Calu3 (cell line): ENCODE data around the gene PTPN14. TPM values are rescaled to one million over a fixed set of nuclear protein-coding genes. Genes with fewer than 3 reads are reported as not detected.

ENCODE experiments used
- BruUV-seq: library from RNA; stranded (reverse); fragments of 400-500 nt; replicated peaks from 2 replicates; lab custom pipeline; 2021; lab: Mats Ljungman, UMichigan
- CTCF ChIA-PET: fragments of 300-600 bp; sonication (Branson Sonifier 250); formaldehyde crosslinking; loops from one replicate; lab custom pipeline; 2022; ENCODE audit warnings: antibody characterized with exemption; lab: Charles Lee
- DNase-seq: peaks from one replicate; pipeline ENCODE4 v3.0.0; 2022
- H3K27ac Mint-ChIP-seq: one replicate; pipeline ENCODE4 v1.8.0; 2022; ENCODE audit warnings: mixed read lengths; ENCODE audit not compliant: unreplicated experiment
- H3K27me3 Mint-ChIP-seq: one replicate; pipeline ENCODE4 v1.8.0; 2022; ENCODE audit warnings: mixed read lengths; ENCODE audit not compliant: unreplicated experiment
- H3K36me3 Mint-ChIP-seq: one replicate; pipeline ENCODE4 v1.8.0; 2022; ENCODE audit warnings: mild to moderate bottlenecking, moderate library complexity, mixed read lengths; ENCODE audit not compliant: insufficient read depth, unreplicated experiment
- H3K4me1 Mint-ChIP-seq: one replicate; pipeline ENCODE4 v1.8.0; 2022; ENCODE audit warnings: mild to moderate bottlenecking, low read depth, mixed read lengths; ENCODE audit not compliant: unreplicated experiment
- H3K4me3 Mint-ChIP-seq: one replicate; pipeline ENCODE4 v1.8.0; 2022; ENCODE audit warnings: mild to moderate bottlenecking, low read depth, moderate library complexity, mixed read lengths; ENCODE audit not compliant: unreplicated experiment
- H3K9me3 Mint-ChIP-seq: one replicate; pipeline ENCODE4 v1.8.0; 2022; ENCODE audit warnings: low read depth, mixed read lengths; ENCODE audit not compliant: unreplicated experiment
- intact Hi-C: fragments of 100-400 bp; cut with micrococcal nuclease; formaldehyde crosslinking; loops from one replicate; pipeline ENCODE4 v1.10.0; 2022; ENCODE audit not compliant: unreplicated experiment
- total RNA-seq: library from RNA; stranded (reverse); gene quantifications from 2 replicates; pipeline ENCODE4 v1.2.3, GENCODE V29; 2022
- TF ChIP-seq, protein P1 (sequence below): fragments of 200-600 bp; IDR thresholded peaks from one replicate; pipeline ENCODE4 v1.8.0; 2022; ENCODE audit warnings: antibody characterized with exemption; ENCODE audit not compliant: unreplicated experiment

PTPN14 gene
- total RNA-seq, 1 experiment from 2014 or later = 77.4 TPM

DNA sequence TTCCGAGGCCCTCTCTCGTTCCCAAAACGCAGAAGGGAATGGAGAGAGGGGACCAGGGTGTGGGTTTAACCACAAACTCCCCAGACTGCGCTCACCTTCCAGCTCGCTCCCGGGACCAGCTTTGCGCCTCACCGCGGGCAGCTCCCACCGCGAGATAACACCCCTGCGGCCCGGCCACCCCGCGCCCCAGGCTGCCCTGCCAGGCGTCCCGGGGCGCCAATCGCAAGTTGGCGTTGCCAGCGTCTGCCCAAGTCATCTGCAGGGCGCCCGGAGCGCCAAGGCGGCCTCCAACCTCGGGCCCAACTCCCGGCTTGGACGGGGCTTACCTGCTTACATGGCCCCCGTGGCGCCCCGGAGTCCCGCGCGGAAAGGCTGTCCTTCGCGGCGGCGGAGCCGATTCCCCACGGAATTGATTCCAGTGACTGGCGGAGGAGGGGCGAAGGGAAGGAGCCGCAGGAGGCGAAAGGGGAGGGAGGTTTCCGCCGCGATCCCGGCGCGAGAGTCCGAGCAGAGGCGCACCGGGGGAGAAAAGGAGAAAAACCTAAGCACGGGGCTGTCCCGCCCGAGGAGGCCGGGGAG is 456 bp downstream of the PTPN14 start:
- no TSS peak for BruUV-seq
- Mint-ChIP-seq H3K4me1 (peaks cover 24% of the 10 kb centered on the region), H3K36me3 (peaks cover 57% of the 10 kb centered on the region), H3K4me3 (peak overlapping the region; percentile 78), H3K9me3 (no peaks in the 10 kb centered on the region), H3K27me3 (no peaks in the 10 kb centered on the region), H3K27ac (peak overlapping the region; percentile 86)
- DNase-seq = peak; percentile 61
- TF ChIP-seq, protein P1, sequence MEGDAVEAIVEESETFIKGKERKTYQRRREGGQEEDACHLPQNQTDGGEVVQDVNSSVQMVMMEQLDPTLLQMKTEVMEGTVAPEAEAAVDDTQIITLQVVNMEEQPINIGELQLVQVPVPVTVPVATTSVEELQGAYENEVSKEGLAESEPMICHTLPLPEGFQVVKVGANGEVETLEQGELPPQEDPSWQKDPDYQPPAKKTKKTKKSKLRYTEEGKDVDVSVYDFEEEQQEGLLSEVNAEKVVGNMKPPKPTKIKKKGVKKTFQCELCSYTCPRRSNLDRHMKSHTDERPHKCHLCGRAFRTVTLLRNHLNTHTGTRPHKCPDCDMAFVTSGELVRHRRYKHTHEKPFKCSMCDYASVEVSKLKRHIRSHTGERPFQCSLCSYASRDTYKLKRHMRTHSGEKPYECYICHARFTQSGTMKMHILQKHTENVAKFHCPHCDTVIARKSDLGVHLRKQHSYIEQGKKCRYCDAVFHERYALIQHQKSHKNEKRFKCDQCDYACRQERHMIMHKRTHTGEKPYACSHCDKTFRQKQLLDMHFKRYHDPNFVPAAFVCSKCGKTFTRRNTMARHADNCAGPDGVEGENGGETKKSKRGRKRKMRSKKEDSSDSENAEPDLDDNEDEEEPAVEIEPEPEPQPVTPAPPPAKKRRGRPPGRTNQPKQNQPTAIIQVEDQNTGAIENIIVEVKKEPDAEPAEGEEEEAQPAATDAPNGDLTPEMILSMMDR = no peak
- intact Hi-C loops = loop anchor here (1.0 kb wide), 1 partner anchor 31 kb away; no protein-coding TSS in a partner anchor
- CTCF ChIA-PET = interaction anchor here (0.6 to 3.1 kb wide), 8 partner anchors 22 to 184 kb away, joined by 3 to 14 read pairs (median 6); no protein-coding TSS in a partner anchor

DNA sequence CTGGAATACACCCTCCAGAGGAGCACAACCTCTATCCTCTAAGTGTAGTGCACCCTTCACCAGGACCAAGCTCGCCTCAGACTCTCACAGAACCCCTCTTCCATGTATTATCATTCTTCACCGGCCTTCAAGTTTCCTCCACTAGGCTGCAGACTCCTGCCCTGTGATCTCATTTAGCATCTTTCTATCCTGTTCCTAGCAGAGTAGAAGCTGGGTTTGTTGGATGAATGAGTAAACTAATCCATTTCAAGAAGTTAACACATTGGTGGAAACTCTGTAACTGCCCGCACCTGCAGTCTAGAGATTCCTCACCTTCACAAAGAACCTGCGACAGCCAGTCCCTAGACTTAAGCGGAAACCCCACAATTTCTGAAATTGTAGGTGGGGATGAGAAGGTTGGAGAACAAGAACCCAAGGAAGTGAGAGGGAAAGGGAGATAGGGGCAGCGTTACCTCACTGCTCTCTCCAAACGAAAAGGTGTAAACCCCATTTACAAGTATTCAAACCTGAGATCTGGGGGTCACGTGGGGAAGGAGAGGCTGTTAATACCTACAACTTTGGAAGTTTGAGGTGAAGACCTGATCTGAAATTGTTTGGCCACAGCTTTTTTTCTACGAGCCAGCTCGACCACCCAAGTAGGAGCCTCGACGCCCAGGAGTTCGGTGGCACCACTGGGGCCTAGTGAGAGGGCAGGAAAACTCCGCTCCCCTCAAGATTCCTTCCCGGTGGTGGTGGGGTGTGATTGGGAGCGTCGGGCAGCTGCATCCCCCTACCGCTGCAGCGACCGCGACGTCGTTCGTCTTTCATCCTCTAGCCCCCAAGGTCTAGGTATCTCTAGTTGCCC is 1.2 kb downstream of the PTPN14 start:
- Mint-ChIP-seq H3K27me3 (no peaks in the 10 kb centered on the region), H3K4me3 (peak overlapping the region; percentile 78), H3K4me1 (peaks cover 28% of the 10 kb centered on the region), H3K9me3 (no peaks in the 10 kb centered on the region), H3K27ac (peak overlapping the region; percentile 86), H3K36me3 (peaks cover 61% of the 10 kb centered on the region)
- TSS peak; percentile 21 for BruUV-seq
- CTCF ChIA-PET = interaction anchor here (0.6 to 3.1 kb wide), 10 partner anchors 24 to 217 kb away, joined by 3 to 14 read pairs (median 4); no protein-coding TSS in a partner anchor
- TF ChIP-seq, protein P1 = no peak
- no peak for DNase-seq
- intact Hi-C loops = loop anchor here (1.0 kb wide), 1 partner anchor 32 kb away; no protein-coding TSS in a partner anchor

DNA sequence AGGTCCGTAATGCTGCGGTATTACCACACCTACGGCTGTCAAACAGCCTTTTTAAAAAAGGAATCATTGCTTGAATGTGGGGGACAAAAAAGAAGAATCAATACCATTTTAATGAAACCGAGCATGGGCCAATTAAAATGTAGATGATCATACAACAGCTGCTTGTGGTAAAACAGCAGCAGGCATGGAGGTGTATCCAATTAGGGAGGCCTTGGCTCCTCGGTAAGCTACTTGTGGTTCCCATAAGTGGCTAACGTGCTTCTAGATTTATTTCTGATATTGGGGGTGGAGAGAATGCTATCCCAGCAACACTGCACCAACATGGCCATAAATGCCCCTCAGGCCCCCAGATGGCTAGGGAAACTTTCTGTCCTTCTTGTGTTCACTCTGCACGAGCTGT is 1.8 kb downstream of the PTPN14 start:
- H3K4me1 Mint-ChIP-seq = peaks cover 34% of the 10 kb centered on the region
- no peaks in the 10 kb centered on the region for H3K27me3 Mint-ChIP-seq
- TF ChIP-seq, protein P1 = no peak
- no peaks in the 10 kb centered on the region for H3K9me3 Mint-ChIP-seq
- no peak for DNase-seq
- BruUV-seq = no TSS peak
- H3K27ac Mint-ChIP-seq = peak overlapping the region; percentile 86
- CTCF ChIA-PET = interaction anchor here (1.2 to 3.1 kb wide), 7 partner anchors 24 to 217 kb away, joined by 3 to 14 read pairs (median 4); no protein-coding TSS in a partner anchor
- intact Hi-C loops = loop anchor here (1.0 to 2.0 kb wide), 2 partner anchors 33 to 73 kb away; no protein-coding TSS in a partner anchor
- H3K36me3 Mint-ChIP-seq = peaks cover 61% of the 10 kb centered on the region
- peak overlapping the region; percentile 78 for H3K4me3 Mint-ChIP-seq

DNA sequence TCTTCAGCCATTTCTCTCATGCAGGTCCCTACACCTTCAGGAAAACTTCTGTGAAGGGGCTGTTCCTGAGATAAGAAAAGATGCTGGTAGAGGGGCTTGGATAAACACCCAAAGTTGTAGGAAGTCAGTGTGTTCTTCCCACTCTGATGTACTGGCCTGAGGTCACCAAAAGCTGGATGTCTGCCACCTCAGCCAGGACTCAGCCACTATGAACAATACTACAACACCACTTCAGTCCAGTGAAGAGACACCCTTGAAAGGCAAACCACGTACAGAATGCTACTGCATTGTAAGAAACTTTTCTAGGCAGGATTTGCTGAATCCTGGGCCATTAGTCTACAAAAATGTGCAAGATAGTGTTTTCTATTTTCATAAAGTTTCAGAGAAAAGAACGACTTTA is 2.4 kb downstream of the PTPN14 start:
- intact Hi-C loops = loop anchor here (2.0 kb wide), 1 partner anchor 72 kb away; no protein-coding TSS in a partner anchor
- CTCF ChIA-PET = interaction anchor here (1.2 to 3.1 kb wide), 7 partner anchors 23 to 216 kb away, joined by 3 to 14 read pairs (median 4); no protein-coding TSS in a partner anchor
- TF ChIP-seq, protein P1 = no peak
- BruUV-seq = no TSS peak
- H3K27ac Mint-ChIP-seq = peak overlapping the region; percentile 15
- H3K9me3 Mint-ChIP-seq = no peaks in the 10 kb centered on the region
- peak overlapping the region; percentile 78 for H3K4me3 Mint-ChIP-seq
- peaks cover 41% of the 10 kb centered on the region for H3K4me1 Mint-ChIP-seq
- DNase-seq = peak; percentile 43
- no peaks in the 10 kb centered on the region for H3K27me3 Mint-ChIP-seq
- H3K36me3 Mint-ChIP-seq = peaks cover 64% of the 10 kb centered on the region
